ENCODE results near the gene ZNF280B.
"Not testable (repeated sequence)": the region's sequence is repeated elsewhere in the genome, so short reads cannot be mapped to it uniquely, and the experiment has no call there.

The ZNF280B gene

GRCh38 chr22:22506736-22507135, 1.8 kb downstream of the ZNF280B start:
- DNase-seq: no peak

DNA sequence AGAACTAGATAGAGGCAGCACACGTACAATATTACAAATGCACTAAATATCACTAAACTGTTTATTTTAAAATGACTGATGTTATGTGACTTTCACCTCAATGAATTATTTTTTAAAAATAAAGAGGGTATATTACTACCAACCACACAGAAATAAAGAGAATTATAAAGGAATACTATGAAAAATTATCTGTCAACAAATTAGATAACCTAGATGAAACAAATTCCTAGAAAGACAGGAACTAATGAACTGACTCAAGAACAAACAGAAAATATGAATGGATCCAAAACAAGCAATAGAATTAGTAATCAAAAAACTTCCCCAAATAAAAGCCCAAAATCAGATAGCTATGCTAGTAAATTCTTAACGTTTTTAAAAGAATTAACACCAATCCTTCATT, 10.3 kb downstream of the ZNF280B start:
- no peak for DNase-seq

- not testable (repeated sequence) for DNase-seq
These were observed 17.0 kb downstream of the ZNF280B start for GRCh38 chr22:22491589-22491988.

GRCh38 chr22:22488736-22489135, 19.8 kb downstream of the ZNF280B start:
- no peak for DNase-seq

DNA sequence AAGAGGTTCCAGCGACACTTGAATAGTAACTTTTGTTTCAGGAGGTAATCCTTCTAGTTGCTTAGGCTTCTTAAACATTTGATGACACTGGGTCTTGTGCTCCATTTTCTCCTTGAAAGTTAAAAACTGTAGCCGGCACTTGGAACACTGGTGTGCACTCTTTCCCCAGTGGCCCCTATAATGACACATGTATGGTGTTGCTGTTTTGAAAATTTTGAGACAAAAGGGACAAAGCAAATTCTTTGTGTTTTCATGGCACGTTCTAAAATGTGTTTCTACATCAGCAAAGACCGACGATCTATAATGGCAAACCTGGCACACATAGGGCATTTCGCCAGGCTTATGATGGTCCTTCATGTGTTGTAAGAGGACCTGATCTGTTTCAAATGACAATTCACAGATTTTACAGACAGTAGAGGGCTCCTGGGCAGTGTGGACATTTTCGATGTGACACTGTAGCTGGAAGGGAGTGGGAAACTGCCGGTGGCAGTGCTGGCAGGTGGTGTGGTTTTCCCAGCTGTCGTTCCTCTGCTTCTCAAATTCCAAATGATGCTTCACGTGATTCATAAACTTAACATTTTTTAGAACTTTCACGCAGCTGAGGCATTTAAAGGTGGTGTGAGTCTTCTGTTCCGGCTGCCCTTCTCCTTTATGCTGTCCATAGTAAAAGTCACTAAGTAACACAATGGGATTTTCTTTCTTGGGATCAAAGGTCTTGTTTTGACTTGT, 20.5 kb downstream of the ZNF280B start:
- no peak for DNase-seq

DNA sequence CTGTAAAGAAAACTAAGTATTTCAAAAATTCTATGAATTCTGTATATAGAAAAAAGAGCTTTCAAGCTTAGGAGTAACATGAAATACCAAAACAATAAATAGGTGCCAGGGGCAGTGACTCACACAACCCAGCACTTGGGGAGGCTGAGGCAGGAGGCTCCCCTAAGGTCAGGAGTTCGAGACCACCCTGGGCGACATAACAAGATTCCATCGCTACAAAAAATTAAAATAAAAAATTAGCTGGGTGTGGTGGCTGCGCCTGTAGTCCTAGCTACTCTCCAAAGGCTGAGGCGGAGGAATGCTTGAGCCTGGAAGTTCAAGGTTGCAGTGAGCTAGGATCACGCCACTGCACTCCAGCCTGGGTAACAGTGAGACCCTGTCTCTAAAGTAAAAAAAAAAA, 21.5 kb downstream of the ZNF280B start:
- DNase-seq: no peak

- DNase-seq: no peak
These were observed 22.2 kb downstream of the ZNF280B start for GRCh38 chr22:22486132-22486899.

DNA sequence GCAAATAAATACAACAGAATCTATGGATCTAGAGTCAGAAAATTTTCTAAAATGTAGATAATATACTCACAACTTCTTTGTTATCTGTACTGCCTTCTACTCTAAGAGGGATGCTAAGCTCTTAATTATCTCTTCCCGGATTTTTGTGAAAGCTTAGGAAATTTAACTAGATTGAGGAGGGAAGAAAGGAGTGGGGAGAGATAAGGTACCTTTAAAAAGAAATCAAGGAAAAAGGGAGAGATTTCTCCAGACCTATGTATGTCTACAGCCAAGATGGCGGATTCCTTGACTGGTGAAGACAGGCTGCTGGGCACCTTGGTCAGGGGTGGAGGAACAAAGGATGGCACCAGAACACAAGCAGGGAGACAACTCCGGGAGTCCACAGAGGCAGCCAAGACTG, 23.0 kb downstream of the ZNF280B start:
- no peak for DNase-seq

DNA sequence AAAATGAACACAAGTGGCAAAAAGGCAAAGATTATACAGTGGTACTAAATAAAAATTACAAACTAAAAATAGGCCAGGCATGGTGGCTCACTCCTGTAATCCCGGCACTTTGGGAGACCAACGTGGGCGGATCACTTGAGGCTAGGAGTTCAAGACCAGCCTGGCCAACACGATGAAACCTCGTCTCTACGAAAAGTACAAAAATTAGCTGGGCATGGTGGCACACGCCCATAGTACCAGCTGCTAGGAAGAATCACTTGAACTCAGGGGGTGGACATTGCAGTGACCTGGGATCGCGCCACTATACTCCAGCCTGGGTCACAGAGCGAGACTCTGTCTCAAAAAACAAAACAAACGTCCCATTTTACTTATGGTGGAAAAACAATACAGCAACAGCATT, 24.5 kb downstream of the ZNF280B start:
- no peak for DNase-seq

GRCh38 chr22:22480940-22481339, 27.6 kb downstream of the ZNF280B start:
- DNase-seq: no peak

- DNase-seq: no peak
These were observed 28.5 kb downstream of the ZNF280B start for GRCh38 chr22:22479999-22480532.

GRCh38 chr22:22479116-22479515, 29.4 kb downstream of the ZNF280B start:
- DNase-seq: no peak

DNA sequence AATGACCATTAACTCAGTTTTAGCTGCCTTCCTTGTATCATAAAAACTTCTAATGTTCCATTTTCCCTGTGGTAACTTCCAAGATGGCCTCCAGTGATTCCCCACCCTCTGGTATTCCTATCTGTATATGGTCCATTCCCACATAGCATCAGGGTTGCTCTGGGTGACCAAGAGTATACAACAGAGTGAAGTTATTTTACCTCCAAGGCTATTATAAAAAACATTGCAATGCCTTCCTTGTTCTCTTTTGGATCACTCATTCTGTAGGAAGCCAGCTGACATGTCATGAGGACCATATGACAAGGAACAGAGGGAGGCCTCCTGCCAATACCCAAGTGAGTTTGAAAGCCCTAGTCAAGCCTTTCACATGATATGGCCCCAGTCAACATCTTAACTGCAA, 30.1 kb downstream of the ZNF280B start:
- DNase-seq: no peak

DNA sequence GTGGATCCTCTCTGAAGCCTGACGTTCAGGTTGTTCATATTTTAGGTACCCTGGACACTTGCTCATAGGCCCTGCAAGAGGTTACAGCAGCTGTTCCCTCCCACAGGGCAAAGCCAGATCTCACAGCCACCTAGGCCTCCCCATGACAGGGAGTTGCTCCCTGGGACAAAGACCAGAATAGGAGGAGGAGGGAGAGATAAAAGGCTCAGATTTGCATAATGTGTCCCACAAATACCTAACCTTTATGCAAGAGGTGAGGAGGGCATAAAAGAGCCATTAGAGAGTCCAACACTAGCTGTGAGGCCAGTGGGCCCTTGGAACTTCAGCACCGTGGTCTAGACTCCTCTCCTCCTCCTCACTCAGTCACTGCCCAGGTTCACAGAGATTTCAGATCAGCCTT, 33.8 kb downstream of the ZNF280B start:
- DNase-seq: no peak

DNA sequence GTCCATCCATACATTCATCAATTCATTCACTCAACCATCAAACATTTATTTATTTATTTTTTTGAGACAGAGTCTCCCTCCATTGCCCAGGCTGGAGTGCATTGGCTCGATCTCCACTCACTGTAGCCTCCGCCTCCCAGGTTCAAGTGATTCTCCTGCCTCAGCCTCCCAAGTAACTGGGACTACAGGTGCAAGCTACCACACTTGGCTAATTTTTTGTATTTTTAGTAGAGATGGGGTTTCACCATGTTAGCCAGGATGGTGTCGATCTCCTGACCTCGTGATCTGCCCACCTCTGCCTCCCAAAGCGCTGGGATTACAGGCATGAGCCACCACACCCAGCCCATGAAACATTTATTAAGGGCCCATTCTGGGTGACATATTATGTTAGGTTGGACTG, 37.4 kb downstream of the ZNF280B start:
- not testable (repeated sequence) for DNase-seq

- no peak for DNase-seq
These were observed 39.0 kb downstream of the ZNF280B start for GRCh38 chr22:22469527-22469926.

GRCh38 chr22:22468794-22469469, 39.6 kb downstream of the ZNF280B start:
- not testable (repeated sequence) for DNase-seq

DNA sequence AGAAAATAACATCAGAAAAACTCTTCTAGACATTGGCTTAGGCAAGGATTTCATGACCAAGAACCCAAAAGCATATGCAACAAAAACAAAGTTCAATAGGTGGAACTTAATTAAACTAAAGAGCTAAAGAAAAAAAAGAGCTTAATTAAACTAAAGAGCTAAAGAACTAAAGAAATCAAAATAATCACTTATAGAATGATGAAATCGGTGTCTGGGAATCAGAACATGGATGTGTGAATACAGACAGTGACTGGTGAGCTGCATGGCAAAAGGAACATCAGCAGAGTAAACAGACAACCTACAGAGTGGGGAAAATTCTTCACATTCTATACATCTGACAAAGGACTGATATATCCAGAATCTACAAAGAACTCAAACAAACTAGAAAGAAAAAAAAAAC, 41.4 kb downstream of the ZNF280B start:
- DNase-seq: no peak

DNA sequence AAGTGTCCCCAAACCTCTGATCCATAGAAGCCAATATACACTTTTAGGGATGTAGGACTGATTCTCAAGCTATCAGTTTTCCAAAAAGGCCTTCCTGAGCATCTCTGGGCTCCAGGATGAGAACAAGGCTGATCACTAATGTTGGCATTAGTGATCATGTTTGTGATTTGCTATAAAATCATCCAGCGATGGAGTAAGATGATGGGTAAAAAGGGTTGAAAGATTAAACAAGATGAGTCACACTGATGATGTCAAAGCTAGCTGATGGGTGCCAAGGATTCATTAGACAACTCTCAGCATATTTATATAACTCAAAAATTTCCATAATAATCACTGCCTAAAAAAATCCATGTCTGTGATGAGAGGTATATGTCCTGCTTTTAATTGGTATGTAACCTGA, 42.8 kb downstream of the ZNF280B start:
- no peak for DNase-seq

GRCh38 chr22:22465094-22465602, 43.4 kb downstream of the ZNF280B start:
- no peak for DNase-seq

GRCh38 chr22:22464541-22465054, 43.9 kb downstream of the ZNF280B start:
- DNase-seq: no peak

- peak; percentile 49 for DNase-seq
These were observed 44.5 kb downstream of the ZNF280B start for GRCh38 chr22:22463855-22464540.

Data from NCI-H1105 treated with DMSO at 0.1 percent for 48 hours (cell line).